Panc1 (cell line): ENCODE measurements around the gene ERICH6B. TPM values are rescaled to one million over a fixed set of nuclear protein-coding genes. Genes with fewer than 3 reads are reported as not detected.

Source experiments
- ATAC-seq: fragments of 200-7000 bp; cut with Tn5 transposase; 2 replicates; pipeline ENCODE4 v1.9.1; 2020; ENCODE audit warnings: mild to moderate bottlenecking, moderate library complexity
- BruUV-seq: library from RNA; stranded (reverse); fragments of 400-500 nt; replicated peaks from 2 replicates; lab custom pipeline; 2021; lab: Mats Ljungman, UMichigan
- CTCF ChIA-PET: fragments of 300-600 bp; sonication (Branson Sonifier 250); formaldehyde crosslinking; loops from one replicate; lab custom pipeline; 2022; ENCODE audit warnings: antibody characterized with exemption; lab: Charles Lee
- POLR2A ChIA-PET: fragments of 300-600 bp; sonication (Branson Sonifier 250); formaldehyde crosslinking; loops from one replicate; lab custom pipeline; 2022; ENCODE audit warnings: antibody characterized with exemption; lab: Charles Lee
- DNase-seq: peaks from one replicate; pipeline ENCODE4 v3.0.0-alpha.2; 2010; ENCODE audit warnings: low read depth, low spot score
- H3K27ac ChIP-seq: 2 replicates; pipeline ENCODE4 v1.5.1; 2011; ENCODE audit warnings: mild to moderate bottlenecking, low read length, inconsistent platforms
- H3K27me3 ChIP-seq: fragments of 200-500 bp; sonication (Bioruptor generic); 2 replicates; pipeline ENCODE4 v1.6.0; 2014; ENCODE audit warnings: low read length, inconsistent platforms; ENCODE audit not compliant: control insufficient read depth, insufficient read depth
- H3K36me3 ChIP-seq: fragments of 200-500 bp; sonication (Bioruptor generic); 2 replicates; pipeline ENCODE4 v1.5.1; 2014; ENCODE audit warnings: inconsistent platforms, mild to moderate bottlenecking, low read length, moderate library complexity; ENCODE audit not compliant: control insufficient read depth, insufficient read depth
- H3K4me1 ChIP-seq: 2 replicates; pipeline ENCODE4 v1.5.1; 2011; ENCODE audit warnings: inconsistent platforms, mild to moderate bottlenecking, low read length, moderate library complexity; ENCODE audit not compliant: control insufficient read depth, insufficient read depth
- H3K4me3 ChIP-seq, 2 experiments: 2 replicates each; pipeline ENCODE4 v1.5.1; 2011 to 2012; ENCODE audit warnings: low read depth in 2 of 2, low read length in 2 of 2, mild to moderate bottlenecking in 2 of 2, inconsistent platforms in 1 of 2, moderate library complexity in 1 of 2
- H3K9me3 ChIP-seq: fragments of 200-500 bp; sonication (Bioruptor generic); 2 replicates; pipeline ENCODE4 v1.5.1; 2014; ENCODE audit warnings: low read depth, mild to moderate bottlenecking, inconsistent platforms, low read length, moderate library complexity; ENCODE audit not compliant: control insufficient read depth, insufficient read depth
- CTCF ChIP-seq: fragments of 450-650 bp; IDR thresholded peaks from 2 replicates; pipeline ENCODE4 v1.5.1; 2017; ENCODE audit warnings: mild to moderate bottlenecking
- POLR2AphosphoS5 ChIP-seq: IDR thresholded peaks from 2 replicates; pipeline ENCODE4 v1.6.1; 2012; ENCODE audit warnings: mild to moderate bottlenecking, low read depth, low read length, moderate library complexity
- REST ChIP-seq, 2 experiments: IDR thresholded peaks; 2 replicates each; pipeline ENCODE4 v1.6.1; 2011 to 2012; ENCODE audit warnings: low read depth in 2 of 2, control low read depth in 1 of 2, low read length in 1 of 2, mild to moderate bottlenecking in 1 of 2, moderate library complexity in 1 of 2; ENCODE audit not compliant: insufficient read depth in 1 of 2
- SIN3A ChIP-seq: IDR thresholded peaks from 2 replicates; pipeline ENCODE4 v1.6.1; 2012; ENCODE audit warnings: low read depth, mild to moderate bottlenecking, low read length, moderate library complexity, borderline replicate concordance; ENCODE audit not compliant: insufficient read depth
- TCF7L2 ChIP-seq: IDR thresholded peaks from 2 replicates; pipeline ENCODE4 v1.6.1; 2011; ENCODE audit warnings: mild to moderate bottlenecking, low read depth, low read length, inconsistent platforms
- in situ Hi-C: cut with HindIII; loops from 2 replicates; pipeline ENCODE4 v1.10.0; 2016; ENCODE audit warnings: low sequenced_read_pairs, low pct_unique_long_range_greater_than_20kb
- intact Hi-C: fragments of 100-400 bp; cut with micrococcal nuclease; formaldehyde crosslinking; loops from one replicate; pipeline ENCODE4 v1.10.0; 2022; ENCODE audit not compliant: unreplicated experiment
- total RNA-seq: library from RNA; stranded (reverse); gene quantifications from one replicate; pipeline ENCODE4 v1.2.1, GENCODE V29; 2021; ENCODE audit not compliant: unreplicated experiment

Gene ERICH6B
- total RNA-seq, 1 experiment from 2014 or later = not detected

- no peak for ATAC-seq
- no peak overlapping the region for H3K4me3 ChIP-seq
- H3K36me3 ChIP-seq = no peaks in the 10 kb centered on the region
- in situ Hi-C loops = no loop called here
- intact Hi-C loops = no loop called here
- H3K9me3 ChIP-seq = no peaks in the 10 kb centered on the region
- ChIA-PET POLR2A (no interaction called here), CTCF (no interaction called here)
- H3K27ac ChIP-seq = no peak overlapping the region
- TF ChIP-seq SIN3A (no peak), TCF7L2 (no peak), REST (IDR thresholded peaks at IDR 0.05; ENCODE audit: insufficient read depth in 1 of 2, low read depth in 2 of 2, low read length in 1 of 2) (no peak), POLR2AphosphoS5 (no peak), CTCF (no peak)
- no peak for DNase-seq
- no peaks in the 10 kb centered on the region for H3K4me1 ChIP-seq
- BruUV-seq = no TSS peak
- H3K27me3 ChIP-seq = no peaks in the 10 kb centered on the region
These were observed 20.8 kb downstream of the ERICH6B start for GRCh38 chr13:45594764-45595163.

- Histone ChIP-seq H3K4me1 (no peaks in the 10 kb centered on the region), H3K36me3 (no peaks in the 10 kb centered on the region), H3K27me3 (no peaks in the 10 kb centered on the region), H3K27ac (no peak overlapping the region), H3K9me3 (no peaks in the 10 kb centered on the region), H3K4me3 (no peak overlapping the region)
- in situ Hi-C loops = no loop called here
- POLR2A ChIA-PET = no interaction called here
- no TSS peak for BruUV-seq
- DNase-seq = no peak
- CTCF ChIA-PET = no interaction called here
- ATAC-seq = no peak
- TF ChIP-seq REST (IDR thresholded peaks at IDR 0.05; ENCODE audit: insufficient read depth in 1 of 2, low read depth in 2 of 2, low read length in 1 of 2) (no peak), SIN3A (no peak), TCF7L2 (no peak), CTCF (no peak), POLR2AphosphoS5 (no peak)
- intact Hi-C loops = no loop called here
These were observed 21.3 kb downstream of the ERICH6B start for GRCh38 chr13:45594227-45594626.
